Measurements from ENCODE around the gene JADE1.

JADE1 gene

GRCh38 chr4:128846063-128846462 is 36.6 kb downstream of the JADE1 start:
- DNase-seq: peak; percentile 2

GRCh38 chr4:128847082-128847724 is 37.7 kb downstream of the JADE1 start:
- no peak for DNase-seq

- DNase-seq: no peak
These were observed 39.0 kb downstream of the JADE1 start for GRCh38 chr4:128848461-128848860.

- no peak for DNase-seq
These were observed 40.8 kb downstream of the JADE1 start for GRCh38 chr4:128850252-128850651.

GRCh38 chr4:128853741-128854140 is 44.2 kb downstream of the JADE1 start:
- no peak for DNase-seq

GRCh38 chr4:128854433-128854832 is 44.9 kb downstream of the JADE1 start:
- no peak for DNase-seq

- DNase-seq: no peak
These were observed 46.1 kb downstream of the JADE1 start for GRCh38 chr4:128855621-128856020.

GRCh38 chr4:128856246-128856645 is 46.7 kb downstream of the JADE1 start:
- no peak for DNase-seq

- DNase-seq: no peak
These were observed 49.6 kb downstream of the JADE1 start for GRCh38 chr4:128858879-128859671.

GRCh38 chr4:128859887-128860677 is 50.6 kb downstream of the JADE1 start:
- DNase-seq: no peak

GRCh38 chr4:128861856-128862518 is 52.5 kb downstream of the JADE1 start:
- no peak for DNase-seq

- no peak for DNase-seq
These were observed 53.3 kb downstream of the JADE1 start for GRCh38 chr4:128862608-128863311.

GRCh38 chr4:128863312-128864075 is 54.0 kb downstream of the JADE1 start:
- peak; percentile 12 for DNase-seq

- no peak for DNase-seq
These were observed 55.6 kb downstream of the JADE1 start for GRCh38 chr4:128865132-128865531.

- no peak for DNase-seq
These were observed 56.8 kb downstream of the JADE1 start for GRCh38 chr4:128866269-128866668.

- no peak for DNase-seq
These were observed 57.2 kb downstream of the JADE1 start for GRCh38 chr4:128866691-128867090.

GRCh38 chr4:128868758-128869157 is 59.3 kb downstream of the JADE1 start:
- no peak for DNase-seq

GRCh38 chr4:128869776-128870509 is 60.4 kb downstream of the JADE1 start:
- DNase-seq: no peak

- DNase-seq: no peak
These were observed 62.4 kb downstream of the JADE1 start for GRCh38 chr4:128871948-128872347.

- no peak for DNase-seq
These were observed 66.7 kb downstream of the JADE1 start for GRCh38 chr4:128876200-128876599.

GRCh38 chr4:128877934-128878333 is 68.4 kb downstream of the JADE1 start:
- no peak for DNase-seq

Measured in NCI-H748 treated with DMSO at 0.1 percent for 48 hours (cell line).